Measurements from ENCODE around the gene COX14.

- no peak for TF ChIP-seq EZH2 (IDR thresholded peaks at IDR 0.05; ENCODE audit: insufficient read depth, poor library complexity, severe bottlenecking)
- no peak for TF ChIP-seq EZH2phosphoT487 (IDR thresholded peaks at IDR 0.05; ENCODE audit: insufficient read depth, low read depth)
Measured at GRCh38 chr12:50102131-50102531, 9.9 kb upstream of the COX14 start.
